Suprapubic skin (tissue), 4 donors: ENCODE measurements around the gene TM9SF4. TPM values are rescaled to one million over a fixed set of nuclear protein-coding genes. Genes with fewer than 3 reads are reported as not detected.
"Not testable (repeated sequence)": the region's sequence is repeated elsewhere in the genome, so short reads cannot be mapped to it uniquely, and the experiment has no call there.

Experiments
- DNase-seq, 2 donors: peaks; one replicate each; pipeline ENCODE4 v3.0.0-alpha.2; 2019; ENCODE audit warnings: low spot score in 2 of 2
- H3K27ac ChIP-seq: fragments of 200-600 bp; sonication (generic); one replicate; pipeline ENCODE4 v1.5.1; 2019
- H3K27me3 ChIP-seq: fragments of 200-600 bp; sonication (generic); one replicate; pipeline ENCODE4 v1.5.1; 2019
- H3K36me3 ChIP-seq: fragments of 200-600 bp; sonication (generic); one replicate; pipeline ENCODE4 v1.5.1; 2019
- H3K4me1 ChIP-seq: fragments of 200-600 bp; sonication (generic); one replicate; pipeline ENCODE4 v1.5.1; 2019
- H3K4me3 ChIP-seq: fragments of 200-600 bp; sonication (generic); one replicate; pipeline ENCODE4 v1.5.1; 2019; ENCODE audit warnings: mild to moderate bottlenecking
- H3K9me3 ChIP-seq: fragments of 200-600 bp; sonication (generic); one replicate; pipeline ENCODE4 v1.5.1; 2019
- CTCF ChIP-seq, 2 donors: fragments of 200-600 bp in 1 of 2; fragments of 450-650 bp in 1 of 2; sonication (generic) in 1 of 2; IDR thresholded peaks; one replicate each; pipeline ENCODE4 v1.5.1; 2016 to 2019; ENCODE audit warnings: antibody characterized with exemption in 2 of 2, mild to moderate bottlenecking in 1 of 2, moderate library complexity in 1 of 2
- EP300 ChIP-seq: sonication (generic); formaldehyde crosslinking; IDR thresholded peaks from one replicate; pipeline ENCODE4 v1.6.1; 2017; ENCODE audit warnings: antibody characterized with exemption
- POLR2A ChIP-seq, 2 donors: fragments of 450-650 bp; IDR thresholded peaks; one replicate each; pipeline ENCODE4 v1.6.1; 2017; ENCODE audit warnings: antibody characterized with exemption in 2 of 2, mild to moderate bottlenecking in 2 of 2, moderate library complexity in 2 of 2
- POLR2AphosphoS5 ChIP-seq, 3 donors: sonication (generic); formaldehyde crosslinking; IDR thresholded peaks; one replicate each; pipeline ENCODE4 v1.6.1; 2017; ENCODE audit warnings: antibody characterized with exemption in 3 of 3
- WGBS: methylation state at CpG from one replicate; pipeline ENCODE4 v1.1.5; 2018; 5-methylcytosine and 5-hydroxymethylcytosine counted together
- total RNA-seq, 4 donors: library from RNA; depleted of rRNA; stranded (reverse); fragments of >200 nt; gene quantifications; one replicate each; pipeline ENCODE4 v1.1.0, GENCODE V29; 2016

TM9SF4 gene
- total RNA-seq, 4 donors from 2014 or later: 45.5 to 54.9 (median 51.6) TPM

- TF ChIP-seq CTCF (IDR thresholded peaks at IDR 0.05): no peak
- no peak for TF ChIP-seq POLR2AphosphoS5 (IDR thresholded peaks at IDR 0.05)
- no peak for TF ChIP-seq POLR2A (IDR thresholded peaks at IDR 0.05)
- TF ChIP-seq EP300: no peak
- H3K4me1 ChIP-seq: peaks cover 28% of the 10 kb centered on the region
- 60% methylated on average over 14 of the region's 14 CpGs for WGBS
Observed at GRCh38 chr20:32190616-32191415, 81.3 kb downstream of the TM9SF4 start.

GRCh38 chr20:32191422-32191821 is 81.9 kb downstream of the TM9SF4 start:
- Histone ChIP-seq H3K27me3 (no peaks in the 10 kb centered on the region), H3K9me3 (no peaks in the 10 kb centered on the region), H3K36me3 (peaks cover 15% of the 10 kb centered on the region), H3K4me3 (no peak overlapping the region), H3K27ac (no peak overlapping the region), H3K4me1 (peaks cover 28% of the 10 kb centered on the region)
- WGBS: 84% methylated on average over 3 of the region's 3 CpGs
- DNase-seq: no peak
- TF ChIP-seq POLR2AphosphoS5 (IDR thresholded peaks at IDR 0.05) (no peak), EP300 (no peak), CTCF (IDR thresholded peaks at IDR 0.05) (no peak)

More at GRCh38 chr20:32190616-32191415, 81.3 kb downstream of the TM9SF4 start:
- Histone ChIP-seq H3K27ac (peak overlapping the region; percentile 78), H3K36me3 (peaks cover 9% of the 10 kb centered on the region), H3K9me3 (no peaks in the 10 kb centered on the region), H3K27me3 (no peaks in the 10 kb centered on the region), H3K4me3 (peak overlapping the region; percentile 82)
- no peak for DNase-seq

DNA sequence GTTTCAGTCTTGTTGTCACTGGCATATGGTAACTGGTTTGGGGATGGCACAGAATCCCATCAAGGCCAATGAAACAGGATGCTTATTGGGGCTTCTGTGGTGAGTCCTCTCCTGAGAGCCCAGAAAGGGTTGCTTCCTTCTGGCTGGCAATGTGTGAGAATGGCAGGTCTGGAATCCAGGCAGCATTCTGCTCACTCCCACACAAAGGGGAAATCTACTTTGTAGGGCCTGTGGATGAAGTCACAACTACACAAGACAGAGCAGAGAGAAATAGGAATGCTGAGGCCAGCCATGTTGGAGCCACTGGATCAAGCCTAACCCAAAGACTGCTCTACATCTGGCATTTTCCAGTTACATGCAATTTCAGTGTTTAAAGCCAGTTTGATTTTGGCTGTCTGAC is 82.4 kb downstream of the TM9SF4 start:
- H3K27me3 ChIP-seq: no peaks in the 10 kb centered on the region
- no peak for TF ChIP-seq POLR2AphosphoS5 (IDR thresholded peaks at IDR 0.05)
- no peak for TF ChIP-seq EP300
- TF ChIP-seq CTCF (IDR thresholded peaks at IDR 0.05): no peak
- no peak for TF ChIP-seq POLR2A (IDR thresholded peaks at IDR 0.05)
- H3K9me3 ChIP-seq: no peaks in the 10 kb centered on the region
- H3K36me3 ChIP-seq: peaks cover 20% of the 10 kb centered on the region
- no peak overlapping the region for H3K4me3 ChIP-seq
- H3K4me1 ChIP-seq: peaks cover 28% of the 10 kb centered on the region
- H3K27ac ChIP-seq: no peak overlapping the region
- no peak for DNase-seq

DNA sequence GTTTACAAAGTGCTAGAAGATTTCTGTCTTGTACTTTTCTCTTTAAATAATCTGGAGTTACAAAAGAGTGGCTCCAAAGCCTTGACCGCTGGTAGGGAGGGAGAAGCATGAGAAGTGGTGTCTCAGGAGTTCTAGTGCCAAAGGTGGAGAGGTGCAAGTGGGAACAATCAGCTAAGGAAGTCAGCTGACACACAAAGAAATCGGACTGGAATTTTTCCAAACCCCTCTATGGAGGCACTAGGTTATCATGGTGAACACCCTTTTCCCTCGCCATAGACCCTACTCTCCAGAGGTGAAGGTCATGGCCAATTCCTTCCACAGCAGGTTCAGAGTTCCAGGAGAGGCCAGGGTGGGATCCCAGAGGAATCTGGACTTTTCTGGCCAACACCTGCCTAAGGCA is 83.2 kb downstream of the TM9SF4 start:
- Histone ChIP-seq H3K4me3 (no peak overlapping the region), H3K4me1 (peaks cover 28% of the 10 kb centered on the region), H3K27ac (no peak overlapping the region), H3K27me3 (no peaks in the 10 kb centered on the region), H3K36me3 (peaks cover 28% of the 10 kb centered on the region), H3K9me3 (no peaks in the 10 kb centered on the region)
- TF ChIP-seq EP300: no peak
- TF ChIP-seq POLR2A (IDR thresholded peaks at IDR 0.05): no peak
- TF ChIP-seq POLR2AphosphoS5 (IDR thresholded peaks at IDR 0.05): no peak
- no peak for TF ChIP-seq CTCF (IDR thresholded peaks at IDR 0.05)
- WGBS: 76% methylated on average over 3 of the region's 3 CpGs
- no peak for DNase-seq

- DNase-seq, H3K27ac ChIP-seq, H3K27me3 ChIP-seq, H3K9me3 ChIP-seq, H3K4me3 ChIP-seq: not testable (repeated sequence)
- Histone ChIP-seq H3K36me3 (peaks cover 34% of the 10 kb centered on the region), H3K4me1 (peaks cover 28% of the 10 kb centered on the region)
- 90% methylated on average over 5 of the region's 5 CpGs for WGBS
Observed at GRCh38 chr20:32193336-32193735, 83.8 kb downstream of the TM9SF4 start.

- no peak for DNase-seq
- TF ChIP-seq POLR2AphosphoS5 (IDR thresholded peaks at IDR 0.05) (no peak), CTCF (IDR thresholded peaks at IDR 0.05) (no peak), EP300 (no peak), POLR2A (IDR thresholded peaks at IDR 0.05) (no peak)
- no peaks in the 10 kb centered on the region for H3K27me3 ChIP-seq
- H3K4me3 ChIP-seq: no peak overlapping the region
- 48% methylated on average over 6 of the region's 6 CpGs for WGBS
- no peak overlapping the region for H3K27ac ChIP-seq
- no peaks in the 10 kb centered on the region for H3K9me3 ChIP-seq
- peaks cover 24% of the 10 kb centered on the region for H3K4me1 ChIP-seq
- H3K36me3 ChIP-seq: peaks cover 41% of the 10 kb centered on the region
Observed at GRCh38 chr20:32193996-32194395, 84.5 kb downstream of the TM9SF4 start.
